HG02970 (cell line): ENCODE results near the gene CBR4.
A peak's percentile ranks its signal among the peaks of the same experiment; 100 is the strongest.

Experiments
- ATAC-seq: cut with Tn5 transposase; IDR thresholded peaks from one replicate; pipeline ENCODE4 v1.9.1; 2021; ENCODE audit warnings: mild to moderate bottlenecking, moderate library complexity, moderate number of reproducible peaks; ENCODE audit not compliant: unreplicated experiment, low FRiP score

The CBR4 gene

DNA sequence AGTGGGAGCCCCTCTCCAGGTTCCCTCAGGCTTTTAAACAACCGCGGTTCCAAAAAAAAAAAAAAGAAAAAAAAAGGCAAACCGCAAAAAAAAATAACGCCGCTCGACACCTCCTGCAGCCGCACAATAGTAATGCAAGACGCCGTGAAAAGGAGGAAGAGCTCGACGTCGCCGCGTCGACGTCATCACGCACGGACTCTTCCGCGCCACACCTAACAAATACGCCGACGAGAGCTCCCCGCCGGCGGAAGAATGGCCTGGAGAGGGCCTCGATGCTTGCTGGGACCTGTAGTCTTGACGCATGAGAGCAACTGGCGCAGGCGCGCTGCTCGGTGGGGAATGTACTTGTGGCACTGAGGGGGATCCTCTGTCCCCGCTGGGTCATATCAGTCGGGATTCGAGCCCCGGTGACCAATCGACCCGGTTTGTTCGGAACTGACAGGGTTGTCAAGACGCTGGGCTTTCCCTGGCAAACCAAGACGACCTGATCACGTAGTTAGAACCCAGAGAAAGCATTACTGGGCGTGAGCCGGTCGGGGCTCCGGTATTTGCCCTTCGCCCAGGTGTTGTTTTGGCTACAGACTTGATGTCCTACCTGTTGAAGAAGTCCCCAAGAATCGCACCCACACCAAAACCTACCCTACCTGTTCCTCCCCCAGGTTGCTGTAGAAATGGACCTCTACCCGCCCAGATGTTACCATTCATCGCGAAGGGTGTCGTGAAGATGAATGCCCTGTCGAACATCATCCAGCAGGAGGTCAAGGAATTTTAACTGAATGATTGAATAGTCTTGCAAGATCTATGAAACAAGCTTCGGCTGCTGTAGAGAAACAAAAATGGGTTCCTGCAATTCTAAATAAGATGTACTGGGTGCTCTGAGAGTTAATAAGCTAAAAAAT lies at the start of gene CBR4:
CBR4 (minus strand) TSS at position 131 of the 899 bp plus-strand sequence. CDS start 166 bp downstream, outside the sequence.
- peak; percentile 98 for ATAC-seq

DNA sequence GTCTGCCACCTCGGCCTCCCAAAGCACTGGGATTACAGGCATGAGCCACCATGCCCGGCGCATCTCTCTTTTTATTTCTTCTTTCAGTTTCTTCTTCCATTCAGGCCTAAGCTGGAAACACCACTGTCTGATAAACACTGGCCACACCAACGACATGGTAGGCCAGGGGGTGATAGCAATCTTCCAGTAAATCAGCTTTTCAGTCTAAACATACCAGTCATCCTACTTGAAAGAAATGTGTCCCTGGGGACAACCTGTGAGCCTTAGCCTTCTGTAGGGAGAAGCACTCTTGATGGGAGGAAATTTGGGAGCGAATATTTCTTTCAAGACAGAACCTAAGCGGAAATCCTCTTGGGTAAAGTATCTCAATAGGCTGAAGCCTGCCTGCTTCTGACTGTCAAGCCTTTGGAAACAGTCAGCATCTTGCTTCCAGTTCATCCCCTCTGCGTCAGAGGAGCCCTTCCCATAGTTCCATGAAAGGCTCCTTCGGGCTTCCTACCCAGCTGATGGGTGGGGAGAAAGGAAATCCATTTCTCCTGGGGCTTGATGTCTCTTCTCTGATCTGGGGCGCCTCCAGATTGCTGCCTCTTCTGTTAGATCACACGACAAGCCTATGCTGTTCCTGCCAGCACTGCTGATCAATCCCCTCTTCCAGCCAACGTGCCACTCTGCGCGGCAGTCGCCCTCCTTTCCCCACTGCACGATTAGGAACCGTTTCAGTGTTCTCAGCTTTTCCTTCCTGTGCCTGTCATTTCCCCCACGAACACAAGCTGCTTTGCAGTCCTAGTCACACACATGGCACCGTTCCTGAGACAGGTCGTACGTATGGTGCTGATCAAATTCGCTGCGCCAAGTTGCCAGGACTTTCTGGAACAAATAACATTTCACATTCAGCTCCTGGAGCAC lies 49.5 kb upstream of the CBR4 start:
- no peak for ATAC-seq

DNA sequence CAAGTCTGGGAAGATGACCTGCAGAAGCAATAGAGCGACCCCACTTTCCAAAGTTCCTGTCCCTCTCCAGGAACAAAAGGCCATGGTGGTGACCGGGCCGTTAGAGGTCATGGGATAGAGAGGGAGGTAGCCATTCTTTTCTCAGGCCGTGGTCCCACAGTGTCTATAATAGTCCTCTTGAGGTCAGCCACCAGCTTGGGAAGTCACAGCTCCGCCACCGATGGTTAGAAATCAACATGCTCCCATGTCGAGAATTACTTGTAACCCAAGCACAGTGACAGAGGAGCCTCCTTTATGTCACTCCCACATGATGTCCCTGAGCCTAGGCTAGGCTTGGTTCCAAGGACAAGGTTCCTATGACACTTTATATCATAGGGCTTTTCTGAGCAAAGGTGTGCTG lies 48.3 kb upstream of the CBR4 start:
- no peak for ATAC-seq

DNA sequence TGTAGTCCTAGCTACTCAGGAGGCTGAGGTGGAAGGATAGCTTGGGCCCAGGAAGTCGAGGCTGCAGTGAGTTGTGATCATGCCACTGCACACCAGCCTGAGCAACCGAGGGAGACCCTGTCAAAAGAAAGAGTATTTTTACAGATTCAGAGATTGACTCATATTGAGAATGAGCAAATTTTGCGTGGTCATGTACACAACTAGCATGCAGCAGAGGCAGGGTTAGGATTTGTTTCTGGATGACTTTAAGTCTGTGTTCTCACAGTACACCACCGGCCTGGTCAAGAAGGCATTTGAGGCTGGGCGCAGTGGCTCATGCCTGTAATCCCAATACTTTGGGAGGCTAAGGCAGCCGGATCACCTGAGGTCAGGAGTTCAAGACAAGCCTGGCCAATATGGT lies 44.8 kb upstream of the CBR4 start:
- no peak for ATAC-seq

DNA sequence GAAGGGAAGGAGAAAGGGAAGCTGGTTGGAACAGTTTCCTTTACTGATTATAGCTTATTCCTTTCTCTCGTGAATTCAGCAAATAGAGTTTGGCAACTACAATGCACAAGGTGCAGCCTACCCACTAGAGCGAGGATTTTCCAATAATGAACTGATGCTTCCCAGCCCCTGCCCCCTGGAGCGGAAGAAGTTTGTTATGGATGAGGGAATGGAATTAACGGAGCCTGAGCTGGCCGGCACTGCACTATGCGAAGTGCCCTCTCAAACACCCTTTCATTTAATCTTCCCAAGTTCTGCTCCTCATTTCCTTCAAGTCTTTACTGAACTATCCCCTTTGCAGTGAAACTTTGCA lies 42.5 kb upstream of the CBR4 start:
- ATAC-seq, result no peak

DNA sequence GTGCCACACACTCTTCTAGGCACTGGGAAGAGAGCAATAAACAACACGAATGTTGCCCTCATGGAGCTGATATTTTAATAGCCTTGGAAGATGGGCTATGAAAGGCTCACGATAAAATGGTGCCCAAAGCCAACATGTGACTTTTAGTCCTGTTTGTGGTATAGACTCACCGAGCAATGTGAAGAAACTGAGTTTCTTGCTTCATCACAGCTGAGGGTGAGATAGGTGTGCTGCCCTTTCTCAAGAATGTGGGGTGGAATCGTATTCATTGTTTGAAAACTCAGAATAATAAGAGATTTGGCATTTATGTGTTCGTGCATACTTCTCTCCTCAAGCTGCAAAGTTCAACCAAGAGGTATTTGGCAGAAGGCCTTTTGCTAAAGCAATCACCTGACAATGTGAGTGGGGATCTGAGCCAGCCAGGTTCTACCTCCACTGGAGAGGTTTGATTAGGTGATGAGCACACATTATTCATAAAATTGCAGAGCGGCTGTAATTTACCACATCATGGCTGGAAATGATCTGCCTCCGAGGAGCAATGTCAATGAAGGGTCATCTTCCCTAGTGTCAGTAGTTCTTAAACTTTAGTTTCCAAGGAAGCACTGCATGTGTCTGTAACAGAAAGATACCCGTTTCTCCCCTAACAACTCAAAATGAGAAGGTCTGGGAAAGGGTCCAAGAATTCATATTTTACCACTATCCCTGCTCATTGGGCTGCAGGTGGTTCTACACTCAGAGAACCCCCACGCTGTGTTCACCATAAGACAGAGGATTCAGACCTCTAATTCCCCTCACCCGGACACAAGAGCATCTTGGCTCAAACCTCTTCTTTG lies 41.9 kb upstream of the CBR4 start:
- ATAC-seq, result no peak

DNA sequence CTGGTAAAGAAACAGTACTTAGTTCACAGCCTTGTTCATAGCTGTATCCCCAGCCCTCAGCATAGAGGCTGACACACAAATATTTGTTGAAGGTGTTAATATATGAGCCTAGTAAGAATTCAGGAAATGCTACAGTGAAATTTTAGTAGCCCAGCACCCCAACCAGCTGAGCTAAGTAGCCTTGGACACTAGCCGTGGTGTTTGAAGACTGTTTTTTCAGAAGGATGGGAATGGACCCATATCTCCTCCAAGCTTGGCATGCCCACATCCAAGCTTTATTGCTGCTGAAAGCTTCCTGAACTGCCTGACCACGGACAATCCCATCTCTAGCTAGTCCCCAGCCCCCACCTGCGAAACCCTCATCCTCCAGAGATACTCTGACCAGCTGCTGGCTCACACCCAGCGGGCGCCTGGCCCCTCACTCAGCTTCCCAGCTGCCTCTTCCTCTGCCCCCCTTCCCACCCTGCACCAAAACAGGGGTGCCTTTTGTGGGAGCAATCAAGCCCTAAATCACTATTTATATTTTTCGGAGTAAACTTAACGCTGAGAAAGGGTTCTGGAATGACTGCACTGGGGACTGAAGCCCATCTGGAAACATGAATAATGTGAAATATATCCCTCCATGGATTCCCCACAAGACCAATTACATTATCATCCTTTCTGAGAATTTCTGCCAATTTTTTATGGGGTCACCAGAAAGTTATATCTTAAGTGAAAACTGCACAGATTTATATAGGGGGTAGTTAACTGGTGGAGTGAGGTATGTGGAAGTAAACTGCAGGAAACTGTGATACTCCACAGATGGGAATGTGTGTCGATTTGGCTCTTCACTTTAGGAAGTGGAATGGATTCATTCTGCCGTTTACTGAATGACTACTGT lies 41.1 kb upstream of the CBR4 start:
- no peak for ATAC-seq

DNA sequence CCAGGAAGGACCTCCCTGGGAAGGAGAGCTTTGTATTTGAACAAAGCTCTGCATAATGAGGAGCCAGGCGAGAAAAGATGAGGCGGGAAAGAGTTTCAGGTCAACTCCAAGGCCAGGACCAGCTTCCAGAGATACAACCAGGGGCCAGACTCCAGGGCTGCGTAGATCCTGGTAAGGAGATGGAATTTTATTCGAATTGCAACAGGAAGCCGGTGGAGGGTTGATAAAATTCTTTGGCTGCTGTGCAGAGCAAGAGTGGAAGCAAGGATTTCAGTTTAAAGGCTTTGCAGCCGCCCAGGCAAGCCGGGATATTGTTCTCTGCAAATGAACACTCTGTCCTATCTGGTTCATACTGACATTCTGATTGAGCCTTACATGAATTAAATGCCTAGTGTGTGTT lies 40.2 kb upstream of the CBR4 start:
- ATAC-seq, result no peak

DNA sequence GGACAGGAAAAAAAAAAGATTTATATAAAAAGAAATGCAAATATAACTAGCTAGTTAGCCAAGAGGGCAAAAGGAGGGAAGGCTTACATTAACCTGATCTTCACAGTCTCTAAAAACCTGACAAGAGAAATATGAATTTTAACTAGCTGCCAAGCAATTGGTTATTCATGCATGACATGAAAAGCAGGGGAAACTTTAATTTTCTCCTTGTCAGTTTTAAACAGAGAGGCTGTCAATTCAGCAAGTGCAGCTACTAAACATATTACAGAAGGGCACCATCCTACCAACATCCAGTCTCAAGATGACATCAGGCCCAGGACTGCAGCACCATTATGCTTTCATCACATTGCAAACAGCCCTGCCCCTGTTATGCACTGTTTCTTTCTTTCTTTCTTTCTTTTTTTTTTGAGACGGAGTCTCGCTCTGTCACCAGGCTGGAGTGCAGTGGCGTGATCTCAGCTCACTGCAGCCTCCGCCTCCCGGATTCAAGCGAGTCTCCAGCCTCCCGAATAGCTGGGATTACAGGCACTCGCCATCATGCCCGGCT lies 38.9 kb upstream of the CBR4 start:
- no peak for ATAC-seq

DNA sequence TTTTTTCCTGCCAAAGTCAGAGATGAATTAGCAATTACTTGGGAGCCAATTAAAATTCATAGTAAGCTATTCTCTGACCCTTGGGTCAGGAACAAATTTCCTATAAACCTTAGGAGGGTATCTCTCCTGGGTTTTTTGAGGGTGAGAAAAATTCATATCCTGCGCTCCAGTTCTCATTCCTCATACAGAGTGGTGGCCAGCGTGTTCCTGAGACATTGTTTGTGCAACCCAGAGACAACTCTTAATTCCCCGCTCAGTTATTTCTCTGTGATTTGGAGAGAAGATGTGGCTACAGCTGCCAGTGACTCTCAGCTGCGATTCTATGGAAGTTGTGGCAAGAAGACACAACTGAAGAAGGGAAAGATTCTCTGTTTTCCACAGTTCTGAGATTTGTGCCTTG lies 37.9 kb upstream of the CBR4 start:
- no peak for ATAC-seq

DNA sequence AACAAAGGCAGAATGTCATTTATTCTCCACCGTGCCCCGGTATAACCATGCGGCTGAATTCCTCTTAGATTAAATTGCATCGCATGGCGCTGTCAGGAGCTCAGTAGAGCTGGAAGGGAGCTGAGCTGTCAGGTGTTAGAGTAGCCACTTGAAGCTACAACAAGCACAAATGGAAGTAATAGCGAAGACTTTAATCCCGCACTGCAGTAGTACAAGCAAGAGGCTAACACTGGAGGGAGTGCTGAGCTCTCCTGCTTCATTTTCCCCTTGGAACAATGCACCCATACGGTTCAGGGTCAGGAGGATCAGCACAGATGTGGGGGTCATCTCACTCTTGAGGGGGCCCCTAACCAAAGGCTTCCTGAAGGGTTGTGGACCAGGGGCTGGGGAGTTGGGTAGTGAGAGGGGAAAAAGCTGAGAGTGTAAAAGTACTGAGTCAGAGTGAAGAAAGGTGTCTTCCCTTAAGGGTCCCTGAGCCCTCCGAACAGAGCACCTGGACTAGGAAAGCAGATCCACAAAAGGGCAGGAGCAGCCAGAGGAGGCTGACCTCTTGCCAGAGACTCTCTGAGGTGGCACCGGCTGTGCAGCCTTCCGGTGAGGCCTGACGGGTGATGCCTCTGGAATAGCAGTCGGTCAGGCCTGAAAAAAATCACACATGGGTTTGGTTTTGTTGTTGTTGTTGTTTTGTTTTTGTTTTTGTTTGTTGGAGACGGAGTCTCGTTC lies 36.0 kb upstream of the CBR4 start:
- no peak for ATAC-seq

DNA sequence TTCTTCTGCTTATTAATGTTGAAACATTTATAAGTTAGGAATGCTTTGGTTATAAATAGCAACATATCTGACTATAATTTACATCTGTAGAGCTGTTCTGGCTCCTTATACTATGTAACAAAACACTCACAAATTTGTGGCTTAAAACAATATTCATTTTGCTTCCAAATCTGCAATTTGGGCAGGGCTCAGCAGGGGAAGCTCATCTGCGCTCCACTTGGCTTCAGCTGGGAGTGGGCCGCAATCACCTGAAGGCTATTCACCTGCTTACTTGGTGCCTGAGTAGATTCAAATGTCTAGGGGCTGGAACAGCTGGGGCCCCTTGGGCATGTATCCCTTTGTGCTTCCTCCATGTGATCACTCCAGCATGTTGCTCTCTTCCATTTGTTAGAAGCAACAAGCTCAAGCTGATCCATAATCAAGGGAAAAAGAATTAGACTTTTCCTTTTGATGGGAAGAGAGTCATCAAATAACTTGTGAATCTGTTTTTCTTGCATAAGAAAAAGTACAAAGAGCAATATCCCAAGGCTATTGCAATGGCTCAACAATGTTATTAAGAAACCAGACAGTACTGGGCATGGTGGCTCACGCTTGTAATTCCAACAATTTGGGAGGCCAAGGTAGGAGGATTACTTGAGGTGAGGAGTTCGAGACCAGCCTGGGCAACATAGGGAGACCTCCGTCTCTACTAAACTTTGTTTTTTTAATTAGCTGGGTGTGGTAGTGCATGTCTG lies 34.8 kb upstream of the CBR4 start:
- no peak for ATAC-seq

DNA sequence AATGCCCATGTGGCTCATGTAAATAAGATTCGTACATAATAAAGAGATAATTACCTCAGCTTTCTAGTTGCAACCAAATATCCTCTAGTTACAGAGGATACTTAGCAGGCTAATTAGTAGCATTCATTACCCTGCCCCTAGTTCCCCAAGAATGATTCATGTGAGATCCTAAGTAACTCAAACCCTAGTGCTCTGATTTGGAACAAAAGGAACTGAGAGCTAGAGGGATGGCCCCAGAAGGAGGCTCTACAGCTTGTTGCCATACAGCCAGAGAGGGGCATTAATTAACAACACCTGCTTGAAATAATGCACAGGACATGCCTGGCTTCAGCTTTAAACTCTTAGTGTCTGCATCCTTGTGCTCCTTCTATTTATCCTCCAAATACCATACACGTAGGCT lies 32.6 kb upstream of the CBR4 start:
- ATAC-seq, result no peak

DNA sequence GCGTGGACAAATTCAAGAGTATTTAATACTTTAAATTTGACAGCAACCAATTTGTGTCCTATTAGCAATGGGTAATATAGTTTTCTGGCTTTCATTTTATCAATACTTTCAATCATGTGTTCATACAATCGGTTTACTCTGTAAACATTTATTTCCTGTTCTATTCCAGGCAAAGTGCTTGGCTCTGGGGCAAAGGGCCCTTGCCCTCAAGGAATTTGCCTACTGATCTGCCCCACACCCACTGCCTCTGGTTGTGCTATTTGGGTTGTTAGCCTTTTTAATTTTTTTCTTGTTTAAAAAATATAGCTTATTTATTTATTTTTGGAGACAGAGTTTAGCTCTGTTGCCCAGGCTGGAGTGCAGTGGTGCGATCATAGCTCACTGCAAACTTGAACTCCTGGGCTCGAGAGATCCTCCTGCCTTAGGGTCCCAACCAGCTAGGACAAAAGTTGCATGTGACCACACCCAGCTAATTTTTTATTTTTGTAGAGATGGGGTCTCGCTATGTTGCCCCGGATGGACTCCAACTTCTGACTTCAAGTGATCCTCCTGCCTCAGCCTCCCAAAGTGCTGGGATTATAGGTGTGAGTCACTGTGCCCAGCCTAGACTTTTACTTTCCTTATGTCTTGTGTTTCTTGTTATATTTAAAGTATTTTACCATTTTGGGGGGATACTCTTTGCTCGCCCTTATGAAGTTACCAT lies 30.7 kb upstream of the CBR4 start:
- no peak for ATAC-seq

DNA sequence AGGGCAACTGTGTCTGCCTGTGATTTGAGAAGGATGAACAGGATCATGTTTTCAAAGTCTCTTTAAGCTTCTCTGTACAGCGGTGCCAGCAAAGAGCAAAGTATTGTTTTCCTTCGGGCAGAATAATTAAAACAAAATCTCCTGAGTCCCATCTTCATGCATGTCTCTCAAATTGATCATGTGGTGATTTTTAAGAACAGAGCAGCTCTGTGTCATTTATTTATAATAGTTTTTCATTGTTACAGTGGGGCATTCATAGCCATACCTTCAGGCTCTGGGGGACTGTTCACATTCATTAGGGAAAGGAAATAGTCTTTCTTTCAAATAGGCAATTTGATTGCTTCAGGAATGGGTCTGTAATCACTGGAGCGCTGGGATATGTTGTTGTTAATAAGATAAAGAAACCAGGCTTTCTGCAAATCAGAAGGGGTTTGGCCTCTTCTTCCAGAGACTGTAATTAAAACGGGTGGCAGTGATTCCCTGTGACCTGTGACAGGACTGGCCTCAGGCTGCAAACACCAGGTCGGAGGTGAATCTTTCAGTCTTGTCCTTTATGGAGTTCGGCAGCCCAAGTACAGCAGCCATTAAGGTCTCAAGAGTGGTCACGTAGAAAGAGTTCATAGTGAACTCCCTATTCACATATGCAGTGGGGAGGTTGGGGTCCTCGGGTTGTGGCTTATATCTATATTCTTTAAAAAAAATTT lies 29.3 kb upstream of the CBR4 start:
- no peak for ATAC-seq

DNA sequence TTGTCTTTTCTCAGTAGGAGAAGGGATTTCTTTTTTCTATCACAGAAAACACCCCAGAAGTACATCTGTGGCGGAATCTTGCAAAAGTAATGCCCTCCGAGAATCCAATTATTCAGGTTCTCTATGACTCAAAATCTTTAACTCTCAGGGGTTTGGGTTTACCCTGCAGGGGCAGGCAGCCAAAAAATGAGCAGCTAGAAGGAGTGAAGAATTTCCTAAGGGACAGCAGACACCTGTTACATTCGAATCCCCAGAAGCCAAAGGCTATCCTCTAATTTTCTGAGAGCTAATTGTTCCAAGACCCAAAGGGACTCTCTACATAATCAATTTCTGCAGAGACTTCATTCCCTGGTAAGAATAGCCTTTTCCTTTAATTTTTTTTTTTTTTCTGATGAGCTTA lies 27.5 kb upstream of the CBR4 start:
- no peak for ATAC-seq
